Cardiac fibroblast (primary cell): ENCODE measurements around the gene CHD2.

ENCODE experiments used
- DNase-seq, 2 donors: peaks; one replicate each; pipeline versions ENCODE4 v3.0.0 to v3.0.0-alpha.2; 2010; ENCODE audit warnings: low read depth in 2 of 2
- H3K4me3 ChIP-seq, 2 donors: replicated peaks in 1 of 2; 1 replicate in 1 of 2; 2 replicates in 1 of 2; pipeline ENCODE4 v1.5.1; 2011; ENCODE audit warnings: low read depth in 2 of 2, low read length in 2 of 2, mild to moderate bottlenecking in 2 of 2, moderate library complexity in 1 of 2
- TF ChIP-seq, protein P1 (sequence below): IDR thresholded peaks from one replicate; pipeline ENCODE4 v1.5.1; 2011; ENCODE audit warnings: low read depth, mild to moderate bottlenecking, low read length, inconsistent platforms

CHD2 gene

GRCh38 chr15:93001881-93002280 is 101.8 kb downstream of the CHD2 start:
- TF ChIP-seq, protein P1, sequence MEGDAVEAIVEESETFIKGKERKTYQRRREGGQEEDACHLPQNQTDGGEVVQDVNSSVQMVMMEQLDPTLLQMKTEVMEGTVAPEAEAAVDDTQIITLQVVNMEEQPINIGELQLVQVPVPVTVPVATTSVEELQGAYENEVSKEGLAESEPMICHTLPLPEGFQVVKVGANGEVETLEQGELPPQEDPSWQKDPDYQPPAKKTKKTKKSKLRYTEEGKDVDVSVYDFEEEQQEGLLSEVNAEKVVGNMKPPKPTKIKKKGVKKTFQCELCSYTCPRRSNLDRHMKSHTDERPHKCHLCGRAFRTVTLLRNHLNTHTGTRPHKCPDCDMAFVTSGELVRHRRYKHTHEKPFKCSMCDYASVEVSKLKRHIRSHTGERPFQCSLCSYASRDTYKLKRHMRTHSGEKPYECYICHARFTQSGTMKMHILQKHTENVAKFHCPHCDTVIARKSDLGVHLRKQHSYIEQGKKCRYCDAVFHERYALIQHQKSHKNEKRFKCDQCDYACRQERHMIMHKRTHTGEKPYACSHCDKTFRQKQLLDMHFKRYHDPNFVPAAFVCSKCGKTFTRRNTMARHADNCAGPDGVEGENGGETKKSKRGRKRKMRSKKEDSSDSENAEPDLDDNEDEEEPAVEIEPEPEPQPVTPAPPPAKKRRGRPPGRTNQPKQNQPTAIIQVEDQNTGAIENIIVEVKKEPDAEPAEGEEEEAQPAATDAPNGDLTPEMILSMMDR = peak; percentile 4
- H3K4me3 ChIP-seq = no peak overlapping the region
- DNase-seq = peak; percentile 33 to 34

- DNase-seq = no peak
- TF ChIP-seq, protein P1 = no peak
Observed at GRCh38 chr15:93005133-93005532, 105.0 kb downstream of the CHD2 start.

GRCh38 chr15:93007994-93008393 is 107.9 kb downstream of the CHD2 start:
- no peak for DNase-seq
- TF ChIP-seq, protein P1 = no peak
- H3K4me3 ChIP-seq = no peak overlapping the region

More at GRCh38 chr15:93005133-93005532, 105.0 kb downstream of the CHD2 start:
- no peak overlapping the region for H3K4me3 ChIP-seq

- no peak for DNase-seq
- TF ChIP-seq, protein P1 = no peak
- H3K4me3 ChIP-seq = no peak overlapping the region
Observed at GRCh38 chr15:93012786-93013185, 112.7 kb downstream of the CHD2 start.

GRCh38 chr15:93017526-93017925 is 117.4 kb downstream of the CHD2 start:
- H3K4me3 ChIP-seq = no peak overlapping the region
- peak in 1 of 2 donors; percentile 47 for DNase-seq
- TF ChIP-seq, protein P1 = no peak

DNA sequence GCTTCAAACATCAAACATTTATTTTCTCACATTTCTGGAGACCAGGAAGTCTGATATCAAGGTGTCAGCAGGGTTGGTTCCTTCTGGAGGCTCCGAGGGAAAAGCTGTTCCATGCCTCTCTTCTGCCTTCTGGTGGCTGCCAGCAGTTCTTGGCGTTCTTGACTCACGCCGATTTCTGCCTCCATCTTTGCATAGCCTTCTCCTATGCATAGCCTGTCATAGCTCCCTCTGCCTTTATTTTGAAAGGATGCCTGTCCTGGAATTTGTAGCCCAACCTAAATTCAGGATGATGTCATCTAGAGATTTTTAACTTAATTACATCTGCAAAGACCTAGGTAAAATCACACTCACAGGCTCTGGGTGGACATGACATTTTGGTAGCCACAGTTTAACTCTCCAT is 118.5 kb downstream of the CHD2 start:
- TF ChIP-seq, protein P1 = peak; percentile 15
- DNase-seq = peak; percentile 16 to 36
- no peak overlapping the region for H3K4me3 ChIP-seq

DNA sequence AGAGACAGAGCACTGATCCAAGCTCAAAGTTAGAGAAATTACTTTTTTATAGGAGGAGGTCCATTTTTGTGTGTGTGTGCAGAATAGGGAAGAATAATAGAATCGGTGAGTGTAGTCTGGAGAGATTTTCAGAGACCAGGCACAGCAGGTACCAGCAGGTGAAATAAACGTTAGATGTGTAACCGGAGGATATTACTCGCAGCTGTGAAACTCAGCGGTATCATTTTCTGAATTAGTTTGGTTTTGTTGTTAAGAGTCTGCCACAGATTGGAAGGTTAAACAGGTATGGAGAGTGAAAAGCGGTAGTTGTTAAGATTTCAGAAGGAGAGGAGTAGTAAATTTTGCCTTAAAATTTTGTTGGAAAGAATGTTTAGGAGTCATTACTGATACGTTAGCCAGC is 119.0 kb downstream of the CHD2 start:
- TF ChIP-seq, protein P1 = no peak
- no peak for DNase-seq
- H3K4me3 ChIP-seq = no peak overlapping the region
